HepG2 (cell line): Measurements from ENCODE around the gene SFTA2. TPM values are rescaled to one million over a fixed set of nuclear protein-coding genes. Genes with fewer than 3 reads are reported as not detected.

Experiments used
- ADNP ChIP-seq: sonication (generic); formaldehyde crosslinking; IDR thresholded peaks from 2 replicates; pipeline ENCODE4 v1.4.0; 2020; ENCODE audit warnings: missing genetic modification reagents
- CCDC6 ChIP-seq: sonication (generic); formaldehyde crosslinking; IDR thresholded peaks from 2 replicates; pipeline ENCODE4 v1.8.1; 2022; ENCODE audit warnings: mild to moderate bottlenecking, missing genetic modification reagents, moderate library complexity
- DDIT3 ChIP-seq: sonication (generic); formaldehyde crosslinking; IDR thresholded peaks from 2 replicates; pipeline ENCODE4 v1.4.0; 2020; ENCODE audit warnings: mild to moderate bottlenecking, missing genetic modification reagents
- DMAP1 ChIP-seq: IDR thresholded peaks from 2 replicates; pipeline ENCODE4 v1.6.1; 2016
- ERF ChIP-seq: IDR thresholded peaks from 2 replicates; pipeline ENCODE4 v1.6.1; 2018; ENCODE audit warnings: missing biosample characterization, missing genetic modification reagents
- HMGXB3 ChIP-seq: sonication (generic); formaldehyde crosslinking; IDR thresholded peaks from 2 replicates; pipeline ENCODE4 v1.4.0; 2020; ENCODE audit warnings: missing genetic modification reagents, borderline replicate concordance
- HNF1A ChIP-seq, 2 experiments: sonication (generic) in 1 of 2; formaldehyde crosslinking in 1 of 2; IDR thresholded peaks; 2 replicates each; pipeline versions ENCODE4 v1.4.0 to v1.6.1; 2016 to 2020; ENCODE audit warnings: borderline replicate concordance in 1 of 2, low read depth in 1 of 2, mild to moderate bottlenecking in 1 of 2, missing genetic modification reagents in 1 of 2
- MEF2D ChIP-seq: sonication (generic); formaldehyde crosslinking; IDR thresholded peaks from 2 replicates; pipeline ENCODE4 v1.5.1; 2020; ENCODE audit warnings: mild to moderate bottlenecking, missing genetic modification reagents
- NR2F6 ChIP-seq, 2 experiments: IDR thresholded peaks; 2 replicates each; pipeline ENCODE4 v1.6.1; 2016; ENCODE audit warnings: antibody characterized with exemption in 1 of 2, mild to moderate bottlenecking in 1 of 2
- POLR2AphosphoS2 ChIP-seq: IDR thresholded peaks from 2 replicates; pipeline ENCODE4 v1.6.1; 2011; ENCODE audit warnings: low read depth, low read length, improper control_type of control experiment
- RAD21 ChIP-seq: fragments of 450-650 bp; formaldehyde crosslinking; IDR thresholded peaks from 2 replicates; pipeline ENCODE4 v1.5.0; 2020; ENCODE audit warnings: mild to moderate bottlenecking
- RARG ChIP-seq: sonication (generic); formaldehyde crosslinking; IDR thresholded peaks from 2 replicates; pipeline ENCODE4 v1.4.0; 2020; ENCODE audit warnings: low read depth, mild to moderate bottlenecking, missing genetic modification reagents
- SAFB2 ChIP-seq: sonication (generic); formaldehyde crosslinking; IDR thresholded peaks from 2 replicates; pipeline ENCODE4 v1.5.1; 2020; ENCODE audit warnings: missing genetic modification reagents, low read depth, mild to moderate bottlenecking, borderline replicate concordance
- STAT5B ChIP-seq: sonication (generic); formaldehyde crosslinking; IDR thresholded peaks from 2 replicates; pipeline ENCODE4 v1.4.0; 2020; ENCODE audit warnings: missing genetic modification reagents
- TFE3 ChIP-seq: IDR thresholded peaks from 2 replicates; pipeline ENCODE4 v1.6.1; 2016
- YY1 ChIP-seq: IDR thresholded peaks from 2 replicates; pipeline ENCODE4 v1.6.1; 2011; ENCODE audit warnings: low read length, low read depth, moderate library complexity, mild to moderate bottlenecking; ENCODE audit not compliant: insufficient read depth, insufficient replicate concordance
- ZNF230 ChIP-seq: sonication (generic); formaldehyde crosslinking; IDR thresholded peaks from 2 replicates; pipeline ENCODE4 v1.4.0; 2020; ENCODE audit warnings: mild to moderate bottlenecking, missing genetic modification reagents
- ZNF441 ChIP-seq: sonication (generic); formaldehyde crosslinking; IDR thresholded peaks from 2 replicates; pipeline ENCODE4 v1.7.0; 2021; ENCODE audit warnings: missing genetic modification reagents, borderline replicate concordance
- polyA plus RNA-seq, 8 experiments: library from polyadenylated mRNA; depleted of rRNA in 3 of 8; stranded (reverse) in 7 of 8; unstranded in 1 of 8; fragments of >200 nt; fragmentation: Illumina TruSeq in 4 of 8; extraction: Trizol in 4 of 8; gene quantifications; 2 replicates each; pipeline versions ENCODE4 v1.2.1 to v1.2.3, GENCODE V29; 2011 to 2016; ENCODE audit warnings: low read depth in 4 of 8, missing spikeins in 1 of 8, mixed read lengths in 1 of 8; ENCODE audit not compliant: insufficient read depth in 1 of 8
- total RNA-seq, 5 experiments: library from RNA; depleted of rRNA; stranded (reverse); fragments of >200 nt; fragmentation: Illumina TruSeq; extraction: Trizol; gene quantifications; 2 replicates each; pipeline ENCODE4 v1.2.3, GENCODE V29; 2016; ENCODE audit warnings: low read depth in 1 of 5

SFTA2 gene
- total and polyA plus RNA-seq, 2 of the 13 experiments (the other 11 are each of a cell fraction or from before 2014, with no cell fraction given), result not detected

- TF ChIP-seq DMAP1 (CRISPR knock-in tag) (no peak), ERF (CRISPR knock-in tag) (no peak), HMGXB3 (CRISPR knock-in tag) (no peak), SAFB2 (no peak), DDIT3 (CRISPR knock-in tag) (no peak), HNF1A (IDR thresholded peaks at IDR 0.05; ENCODE audit: low read depth) (no peak), HNF1A (CRISPR knock-in tag; IDR thresholded peaks at IDR 0.05; ENCODE audit: borderline replicate concordance) (peak; percentile 43), RAD21 (no peak), POLR2AphosphoS2 (no peak), STAT5B (CRISPR knock-in tag) (no peak), NR2F6 (IDR thresholded peaks at IDR 0.05) (no peak), NR2F6 (CRISPR knock-in tag; IDR thresholded peaks at IDR 0.05) (no peak), ADNP (CRISPR knock-in tag) (no peak), CCDC6 (CRISPR knock-in tag) (no peak), TFE3 (CRISPR knock-in tag) (no peak; the same call in 1 of the 2 replicates), YY1 (no peak), MEF2D (CRISPR knock-in tag) (peak; percentile 30; the same call in 1 of the 2 replicates), ZNF441 (no peak), RARG (CRISPR knock-in tag) (no peak), ZNF230 (CRISPR knock-in tag) (peak; percentile 86; the same call in 1 of the 2 replicates)
Observed at GRCh38 chr6:30883685-30884520, 48.1 kb downstream of the SFTA2 start, which contains the start of gene DDR1 (continued).
